GM12872 (cell line): ENCODE measurements around the gene PXMP4.

Experiments
- TF ChIP-seq, protein P1 (sequence below): IDR thresholded peaks from 3 replicates; pipeline ENCODE4 v1.5.1; 2011; ENCODE audit warnings: low read depth, mild to moderate bottlenecking, low read length, moderate library complexity; ENCODE audit not compliant: insufficient read depth

The PXMP4 gene

DNA sequence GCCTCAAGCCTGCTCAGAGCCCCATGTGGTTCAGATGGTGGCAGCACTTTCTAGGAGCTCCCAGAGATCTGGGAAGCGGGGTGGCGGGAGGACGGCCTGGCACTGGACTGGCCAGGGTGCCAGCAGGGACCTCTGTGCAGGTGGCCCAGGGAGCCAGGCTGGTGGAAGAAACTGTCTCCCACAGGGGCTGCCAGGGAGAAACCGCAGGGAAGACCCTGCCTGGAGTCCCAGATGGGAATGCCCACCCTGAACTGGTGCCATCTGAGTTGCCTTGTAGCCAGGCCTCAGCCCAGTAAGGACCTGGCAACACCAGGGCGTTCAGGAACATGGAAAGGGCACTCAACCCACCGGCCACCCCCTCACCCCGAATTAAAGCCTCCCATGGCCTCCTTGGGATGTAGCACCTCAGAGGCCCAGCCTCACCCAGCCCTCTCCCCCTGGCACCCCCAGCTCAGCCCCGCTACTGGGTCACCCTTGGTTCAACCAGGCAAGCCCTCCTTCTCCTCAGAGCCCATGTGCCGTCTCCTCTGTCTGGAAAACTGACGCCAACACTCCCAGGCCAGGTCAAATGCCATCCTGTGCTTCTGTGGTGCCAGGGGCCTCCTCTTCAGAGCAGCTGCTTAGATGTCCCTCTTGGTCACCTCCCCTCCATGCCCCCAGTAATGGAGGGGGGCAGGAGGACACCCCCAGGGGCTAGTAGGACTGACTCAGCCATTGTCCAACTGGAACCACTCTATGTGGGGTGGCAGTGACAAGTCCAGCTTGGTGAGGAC, 63.9 kb downstream of the PXMP4 start:
- TF ChIP-seq, protein P1, sequence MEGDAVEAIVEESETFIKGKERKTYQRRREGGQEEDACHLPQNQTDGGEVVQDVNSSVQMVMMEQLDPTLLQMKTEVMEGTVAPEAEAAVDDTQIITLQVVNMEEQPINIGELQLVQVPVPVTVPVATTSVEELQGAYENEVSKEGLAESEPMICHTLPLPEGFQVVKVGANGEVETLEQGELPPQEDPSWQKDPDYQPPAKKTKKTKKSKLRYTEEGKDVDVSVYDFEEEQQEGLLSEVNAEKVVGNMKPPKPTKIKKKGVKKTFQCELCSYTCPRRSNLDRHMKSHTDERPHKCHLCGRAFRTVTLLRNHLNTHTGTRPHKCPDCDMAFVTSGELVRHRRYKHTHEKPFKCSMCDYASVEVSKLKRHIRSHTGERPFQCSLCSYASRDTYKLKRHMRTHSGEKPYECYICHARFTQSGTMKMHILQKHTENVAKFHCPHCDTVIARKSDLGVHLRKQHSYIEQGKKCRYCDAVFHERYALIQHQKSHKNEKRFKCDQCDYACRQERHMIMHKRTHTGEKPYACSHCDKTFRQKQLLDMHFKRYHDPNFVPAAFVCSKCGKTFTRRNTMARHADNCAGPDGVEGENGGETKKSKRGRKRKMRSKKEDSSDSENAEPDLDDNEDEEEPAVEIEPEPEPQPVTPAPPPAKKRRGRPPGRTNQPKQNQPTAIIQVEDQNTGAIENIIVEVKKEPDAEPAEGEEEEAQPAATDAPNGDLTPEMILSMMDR = no peak

DNA sequence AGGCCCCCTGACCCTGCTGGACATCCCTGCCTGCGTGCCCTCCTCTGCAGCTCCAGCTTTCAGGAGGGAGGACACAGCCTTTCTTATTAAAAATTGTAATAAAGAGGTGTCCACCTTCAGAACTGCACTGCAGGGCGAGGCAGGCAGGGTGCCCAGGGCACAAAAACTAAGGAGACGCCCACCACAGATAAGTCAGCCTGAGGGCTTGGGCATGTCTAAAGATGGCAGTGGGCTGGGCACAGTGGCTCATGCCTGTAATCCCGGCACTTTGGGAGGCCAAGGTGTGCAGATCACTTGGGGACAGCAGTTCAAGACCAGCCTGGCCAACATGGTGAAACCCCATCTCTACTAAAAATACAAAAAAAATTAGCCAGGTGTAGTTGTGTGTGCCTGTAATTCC, 64.9 kb downstream of the PXMP4 start:
- TF ChIP-seq, protein P1 = no peak

DNA sequence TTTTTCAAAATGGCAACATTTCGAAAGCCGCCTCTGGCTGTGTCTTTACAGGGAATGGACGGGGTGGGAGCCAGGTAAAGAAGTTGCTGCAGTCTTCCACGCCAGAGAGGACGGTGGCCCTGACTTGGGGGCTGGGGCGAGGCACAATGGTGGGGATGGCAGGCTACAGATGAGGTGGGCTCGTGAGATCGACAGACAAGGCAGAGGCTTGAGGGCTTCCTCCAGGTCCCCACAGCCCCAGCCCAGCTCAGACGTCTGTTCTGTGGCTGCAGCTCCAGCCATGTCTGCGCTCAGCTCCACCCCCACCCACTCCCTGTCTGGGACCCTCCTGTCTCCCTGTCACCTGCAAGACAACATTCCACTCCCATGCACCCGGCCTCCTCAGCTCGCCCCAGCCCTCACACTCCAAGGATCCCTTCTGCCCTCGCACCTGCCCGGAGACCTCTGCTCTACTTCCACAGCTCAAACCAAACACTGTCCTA, 65.4 kb downstream of the PXMP4 start:
- TF ChIP-seq, protein P1 = no peak

DNA sequence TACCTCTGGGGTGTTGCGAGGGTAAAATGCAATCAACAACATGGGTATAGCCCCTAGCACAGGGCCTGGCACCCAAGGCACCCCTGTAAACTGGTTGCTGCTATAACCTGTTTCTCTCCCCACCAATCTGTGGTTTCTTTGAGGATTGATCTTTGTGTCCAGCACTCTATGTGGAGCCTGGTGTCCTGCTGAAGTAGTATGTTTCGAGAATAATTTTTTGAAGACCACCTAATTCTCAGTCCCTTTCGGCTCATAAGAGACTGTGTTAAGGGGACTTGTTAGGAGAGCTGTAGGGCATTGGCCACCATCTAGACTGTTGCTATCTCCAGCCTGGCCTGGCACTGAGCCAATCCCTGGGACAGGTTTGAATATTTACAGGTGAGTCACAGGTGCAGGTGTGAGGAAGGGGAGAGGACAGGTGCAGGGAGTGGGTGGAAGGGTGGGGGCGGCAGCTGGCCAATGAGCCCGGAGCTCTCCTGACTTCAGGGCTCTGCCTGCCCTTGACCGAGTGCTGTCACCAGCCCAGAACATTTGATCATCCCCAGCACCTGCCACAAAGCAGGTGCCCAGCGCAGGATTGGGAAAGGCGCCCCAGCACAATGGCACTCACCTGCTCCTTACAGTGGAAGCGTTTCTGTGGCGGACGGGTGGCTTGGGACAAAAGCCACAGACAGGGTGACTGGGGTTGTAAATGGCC, 66.1 kb downstream of the PXMP4 start:
- TF ChIP-seq, protein P1 = no peak

DNA sequence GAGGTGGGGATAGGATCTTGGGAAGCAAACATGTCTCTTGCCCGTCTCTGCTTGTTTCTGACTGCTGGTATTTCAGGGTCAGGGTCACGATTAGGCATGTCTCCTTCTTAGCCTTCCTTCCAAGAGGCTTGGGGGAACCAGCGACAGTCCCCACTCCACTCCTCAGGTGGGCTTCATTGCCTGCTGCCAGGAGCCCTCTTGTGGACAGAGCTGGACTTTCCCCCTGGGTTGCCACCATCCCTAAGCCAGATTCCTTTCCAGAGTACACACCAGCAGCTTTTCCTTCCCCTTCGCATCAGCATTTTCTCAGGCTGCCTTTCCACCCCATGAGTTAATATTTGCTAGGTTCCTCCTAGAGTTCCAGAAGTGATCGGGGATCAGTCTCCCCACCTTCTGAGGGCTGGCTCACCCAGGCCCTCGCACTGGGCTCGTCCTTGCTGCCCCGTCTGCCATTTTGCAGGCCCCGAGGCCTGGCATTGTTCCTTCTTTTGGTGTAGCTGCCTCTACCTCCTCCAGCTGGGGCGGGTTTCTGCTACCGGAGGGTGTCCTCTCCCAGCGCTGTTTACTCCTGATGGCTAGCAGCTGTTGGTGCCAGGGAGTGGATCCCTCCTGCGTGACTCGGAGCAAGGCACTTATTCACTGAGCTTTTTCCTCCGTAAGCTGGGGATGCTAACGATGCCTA, 66.8 kb downstream of the PXMP4 start:
- TF ChIP-seq, protein P1 = peak; percentile 96
